Fibroblast of lung (primary cell): ENCODE results near the gene TMED3.

Experiments used
- EZH2 ChIP-seq: IDR thresholded peaks from 2 replicates; pipeline ENCODE4 v1.5.1; 2012; ENCODE audit warnings: low read length, control low read depth, mild to moderate bottlenecking; ENCODE audit errors: missing control alignments
- TF ChIP-seq, protein P1 (sequence below), 2 donors: IDR thresholded peaks in 1 of 2; conservative IDR thresholded peaks in 1 of 2; 1 replicate in 1 of 2; 2 replicates in 1 of 2; pipeline ENCODE4 v1.5.1; 2011 to 2012; ENCODE audit warnings: low read length in 2 of 2, control low read depth in 1 of 2, inconsistent platforms in 1 of 2, low read depth in 1 of 2, mild to moderate bottlenecking in 1 of 2

DNA sequence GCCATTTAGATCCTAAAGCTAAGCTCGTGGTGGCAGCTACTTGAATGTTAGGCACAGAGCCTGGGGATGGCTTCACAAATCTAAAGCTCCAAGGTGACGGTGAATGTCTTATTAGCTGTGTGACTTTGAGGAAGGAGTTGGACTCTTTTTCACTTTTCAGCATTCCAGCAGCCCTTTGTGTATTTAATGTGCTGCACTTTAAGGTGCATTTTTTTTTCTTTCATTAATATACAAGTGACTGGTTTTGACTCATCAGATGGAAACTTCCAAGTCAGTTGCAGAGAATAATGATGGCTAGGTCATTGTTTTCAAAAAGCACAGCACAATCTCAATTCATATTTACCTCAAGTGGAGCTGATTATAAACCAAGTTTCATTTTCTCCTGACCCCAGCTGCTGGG lies 55.8 kb downstream of the TMED3 start:
- TF ChIP-seq, protein P1, sequence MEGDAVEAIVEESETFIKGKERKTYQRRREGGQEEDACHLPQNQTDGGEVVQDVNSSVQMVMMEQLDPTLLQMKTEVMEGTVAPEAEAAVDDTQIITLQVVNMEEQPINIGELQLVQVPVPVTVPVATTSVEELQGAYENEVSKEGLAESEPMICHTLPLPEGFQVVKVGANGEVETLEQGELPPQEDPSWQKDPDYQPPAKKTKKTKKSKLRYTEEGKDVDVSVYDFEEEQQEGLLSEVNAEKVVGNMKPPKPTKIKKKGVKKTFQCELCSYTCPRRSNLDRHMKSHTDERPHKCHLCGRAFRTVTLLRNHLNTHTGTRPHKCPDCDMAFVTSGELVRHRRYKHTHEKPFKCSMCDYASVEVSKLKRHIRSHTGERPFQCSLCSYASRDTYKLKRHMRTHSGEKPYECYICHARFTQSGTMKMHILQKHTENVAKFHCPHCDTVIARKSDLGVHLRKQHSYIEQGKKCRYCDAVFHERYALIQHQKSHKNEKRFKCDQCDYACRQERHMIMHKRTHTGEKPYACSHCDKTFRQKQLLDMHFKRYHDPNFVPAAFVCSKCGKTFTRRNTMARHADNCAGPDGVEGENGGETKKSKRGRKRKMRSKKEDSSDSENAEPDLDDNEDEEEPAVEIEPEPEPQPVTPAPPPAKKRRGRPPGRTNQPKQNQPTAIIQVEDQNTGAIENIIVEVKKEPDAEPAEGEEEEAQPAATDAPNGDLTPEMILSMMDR (conservative IDR thresholded peaks at IDR 0.05 in 1 of 2, IDR thresholded peaks at IDR 0.05 in 1 of 2; ENCODE audit: low read depth in 1 of 2, low read length in 2 of 2) = no peak
- no peak for TF ChIP-seq EZH2
